GM18858 (cell line): ENCODE measurements around the gene JMY.

Experiments
- ATAC-seq: cut with Tn5 transposase; IDR thresholded peaks from one replicate; pipeline ENCODE4 v1.9.1; 2021; ENCODE audit not compliant: unreplicated experiment

Gene JMY, protein sequence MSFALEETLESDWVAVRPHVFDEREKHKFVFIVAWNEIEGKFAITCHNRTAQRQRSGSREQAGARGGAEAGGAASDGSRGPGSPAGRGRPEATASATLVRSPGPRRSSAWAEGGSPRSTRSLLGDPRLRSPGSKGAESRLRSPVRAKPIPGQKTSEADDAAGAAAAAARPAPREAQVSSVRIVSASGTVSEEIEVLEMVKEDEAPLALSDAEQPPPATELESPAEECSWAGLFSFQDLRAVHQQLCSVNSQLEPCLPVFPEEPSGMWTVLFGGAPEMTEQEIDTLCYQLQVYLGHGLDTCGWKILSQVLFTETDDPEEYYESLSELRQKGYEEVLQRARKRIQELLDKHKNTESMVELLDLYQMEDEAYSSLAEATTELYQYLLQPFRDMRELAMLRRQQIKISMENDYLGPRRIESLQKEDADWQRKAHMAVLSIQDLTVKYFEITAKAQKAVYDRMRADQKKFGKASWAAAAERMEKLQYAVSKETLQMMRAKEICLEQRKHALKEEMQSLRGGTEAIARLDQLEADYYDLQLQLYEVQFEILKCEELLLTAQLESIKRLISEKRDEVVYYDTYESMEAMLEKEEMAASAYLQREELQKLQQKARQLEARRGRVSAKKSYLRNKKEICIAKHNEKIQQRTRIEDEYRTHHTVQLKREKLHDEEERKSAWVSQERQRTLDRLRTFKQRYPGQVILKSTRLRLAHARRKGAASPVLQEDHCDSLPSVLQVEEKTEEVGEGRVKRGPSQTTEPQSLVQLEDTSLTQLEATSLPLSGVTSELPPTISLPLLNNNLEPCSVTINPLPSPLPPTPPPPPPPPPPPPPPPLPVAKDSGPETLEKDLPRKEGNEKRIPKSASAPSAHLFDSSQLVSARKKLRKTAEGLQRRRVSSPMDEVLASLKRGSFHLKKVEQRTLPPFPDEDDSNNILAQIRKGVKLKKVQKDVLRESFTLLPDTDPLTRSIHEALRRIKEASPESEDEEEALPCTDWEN

DNA sequence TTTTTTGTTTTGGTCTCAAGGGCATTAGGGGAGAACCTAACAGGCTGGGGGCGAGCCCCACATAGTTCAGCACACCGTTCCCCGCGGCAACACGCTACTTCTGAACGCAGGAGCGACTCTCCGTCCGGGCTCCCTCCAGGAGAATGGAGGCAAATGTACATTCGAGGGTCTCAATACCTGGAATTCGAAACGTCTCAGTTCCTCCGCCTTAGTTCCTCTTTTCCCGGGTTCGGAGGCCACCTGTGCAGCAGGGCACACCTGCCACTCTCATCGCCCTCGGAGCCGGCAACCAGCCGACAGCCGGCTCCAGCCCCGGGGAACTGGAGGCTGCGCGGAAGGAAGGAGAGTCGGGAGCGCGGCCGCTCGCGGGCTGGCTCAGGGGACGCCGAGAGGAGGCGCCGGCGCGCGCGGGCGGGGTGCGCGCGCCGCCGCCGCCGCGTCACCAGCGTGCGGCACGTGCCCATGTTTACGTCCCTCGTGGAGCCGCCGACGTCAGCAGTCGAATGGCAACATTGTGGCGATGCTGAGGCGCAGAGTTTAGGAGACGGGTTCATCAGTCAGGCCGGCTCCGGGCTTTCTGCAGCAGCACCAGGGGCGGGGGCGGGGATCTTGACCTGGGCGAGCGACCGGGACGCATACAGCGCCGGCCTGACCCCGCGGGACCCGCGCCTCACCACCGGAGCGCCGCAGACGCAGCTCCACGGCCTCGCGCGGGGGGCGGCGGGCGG, at the start of gene JMY:
JMY (plus strand) TSS at position 498 of the 728 bp plus-strand sequence. CDS start 520 bp downstream, outside the sequence.
- peak; percentile 39 for ATAC-seq

DNA sequence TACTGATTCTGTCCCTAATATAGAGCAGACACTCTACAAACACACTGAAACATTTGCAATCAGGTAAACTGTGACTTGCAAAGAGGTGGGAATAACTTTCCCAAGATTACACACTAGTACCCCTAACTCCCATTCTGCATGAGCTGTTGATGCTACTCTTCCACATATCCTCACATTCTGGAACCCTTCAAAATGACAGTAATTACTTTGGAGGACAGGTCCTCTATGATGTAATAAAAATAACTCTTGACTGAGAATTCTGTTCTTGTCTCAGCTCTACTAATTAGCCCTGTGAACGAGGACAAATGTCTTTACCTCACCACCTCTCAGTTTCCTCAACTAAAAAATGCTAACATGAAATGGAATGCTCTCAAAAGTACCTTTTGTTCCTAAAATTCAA, 49.5 kb upstream of the JMY start:
- no peak for ATAC-seq

DNA sequence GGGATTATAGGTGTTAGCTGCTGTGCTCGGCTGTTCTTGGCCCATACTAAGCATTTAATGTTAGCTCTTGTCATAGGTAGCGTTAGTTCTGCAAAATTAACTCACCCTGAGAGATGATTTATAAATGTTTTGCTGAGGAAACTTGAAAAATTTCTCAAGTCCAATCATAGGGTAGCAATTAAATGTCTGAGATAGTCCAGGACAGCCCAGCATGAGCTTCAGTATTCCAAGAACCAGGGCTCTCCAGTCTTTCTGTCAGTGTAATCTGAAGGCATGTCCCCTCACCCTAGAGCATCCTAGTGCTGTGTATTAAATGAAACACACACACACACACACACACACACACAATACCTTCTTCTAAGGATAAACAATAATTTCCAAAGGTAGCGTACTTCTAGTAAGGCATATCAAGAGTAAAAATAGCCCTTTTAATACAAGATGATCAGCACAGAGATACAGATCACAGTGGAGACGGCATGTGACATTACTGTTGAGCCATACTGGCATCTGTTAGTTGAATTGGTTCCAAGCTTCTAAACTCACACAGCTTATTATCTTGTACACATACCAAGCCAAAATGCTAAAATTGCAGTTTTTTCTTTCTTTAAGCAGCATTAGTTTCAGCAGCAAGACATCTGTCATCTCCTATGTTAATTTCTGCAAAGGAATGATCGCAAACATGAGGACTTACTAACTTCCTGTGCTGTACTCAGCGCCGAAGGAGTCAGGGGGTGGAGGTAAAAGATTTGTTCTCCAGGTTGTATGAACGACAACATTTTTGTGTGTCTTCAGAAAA, 46.3 kb upstream of the JMY start:
- ATAC-seq: no peak

DNA sequence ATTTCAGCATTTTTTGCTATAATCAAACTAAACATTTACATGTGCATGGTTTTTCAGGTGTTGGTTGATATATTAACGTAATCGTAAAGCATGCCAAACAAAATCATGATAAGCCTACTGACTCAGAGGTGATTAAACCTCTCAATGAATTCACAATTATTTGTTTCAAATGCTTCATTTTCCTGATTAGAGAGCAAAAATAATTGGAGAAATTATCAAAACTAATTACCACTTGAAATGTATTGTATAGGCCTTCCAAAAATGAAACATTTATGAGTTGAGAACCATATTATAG, 45.7 kb upstream of the JMY start:
- ATAC-seq: no peak

DNA sequence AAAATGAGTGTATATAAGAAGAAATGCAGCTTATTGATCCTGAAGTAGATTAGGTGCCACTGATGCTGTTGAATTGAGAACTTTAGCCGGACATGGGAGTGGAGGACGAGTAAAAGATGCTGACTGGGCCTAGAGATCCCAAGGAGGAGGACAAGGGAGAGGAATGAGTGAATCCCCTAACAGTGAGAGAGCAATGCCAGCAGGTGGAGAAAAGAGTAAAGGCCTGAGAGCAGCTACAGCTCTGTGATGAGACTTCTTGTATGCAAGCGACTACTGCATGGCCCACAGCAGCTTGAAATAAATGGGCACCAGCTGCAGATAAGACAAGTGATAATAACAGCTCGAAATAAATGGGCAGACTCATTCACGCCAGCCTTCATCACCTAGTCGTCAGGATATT, 44.5 kb upstream of the JMY start:
- no peak for ATAC-seq

DNA sequence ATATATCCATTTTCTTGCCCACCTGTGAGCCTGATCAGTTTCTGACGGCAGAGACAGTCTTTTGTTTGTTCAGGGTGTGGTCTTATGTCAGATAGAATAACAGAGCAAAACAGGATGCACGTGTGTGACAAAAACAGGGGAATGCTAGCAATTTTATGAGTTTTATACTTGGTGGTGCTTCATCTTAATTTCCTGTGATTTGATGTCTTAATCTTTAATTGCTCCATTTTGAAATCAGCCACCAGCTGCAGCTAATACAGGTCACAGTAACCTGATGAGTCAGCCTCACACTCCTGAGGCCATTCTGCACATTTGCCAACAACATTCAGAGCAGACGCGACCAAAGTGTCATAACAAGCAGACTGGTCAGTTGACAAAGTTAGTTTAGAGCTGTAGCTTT, 42.3 kb upstream of the JMY start:
- ATAC-seq: no peak

DNA sequence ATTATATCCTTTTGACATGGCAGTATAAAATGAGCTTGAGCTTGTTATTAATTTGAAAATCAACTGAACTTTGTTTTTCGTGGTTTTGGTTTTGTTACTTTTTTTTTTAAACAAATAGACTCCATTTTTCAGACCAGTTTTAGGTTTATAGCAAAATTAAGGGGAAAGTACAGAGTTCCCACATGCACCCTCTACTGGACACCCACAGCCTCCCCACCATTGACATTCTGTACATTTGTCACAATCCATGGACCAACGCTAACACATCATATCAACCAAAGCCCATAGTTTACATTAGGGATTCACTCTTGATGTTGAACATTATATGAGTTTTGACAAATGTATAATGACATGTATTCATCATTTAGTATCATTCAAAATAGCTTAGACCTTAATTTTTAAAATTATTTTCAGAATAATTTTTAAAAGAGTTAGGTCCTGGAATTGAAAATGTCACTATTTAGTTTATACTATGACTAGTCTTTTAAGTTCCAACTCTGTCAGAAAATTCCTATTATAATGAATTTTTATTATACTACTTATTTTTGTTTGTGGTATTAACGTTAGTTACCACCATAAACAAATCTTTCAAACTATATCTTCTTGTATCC, 35.3 kb upstream of the JMY start:
- no peak for ATAC-seq

DNA sequence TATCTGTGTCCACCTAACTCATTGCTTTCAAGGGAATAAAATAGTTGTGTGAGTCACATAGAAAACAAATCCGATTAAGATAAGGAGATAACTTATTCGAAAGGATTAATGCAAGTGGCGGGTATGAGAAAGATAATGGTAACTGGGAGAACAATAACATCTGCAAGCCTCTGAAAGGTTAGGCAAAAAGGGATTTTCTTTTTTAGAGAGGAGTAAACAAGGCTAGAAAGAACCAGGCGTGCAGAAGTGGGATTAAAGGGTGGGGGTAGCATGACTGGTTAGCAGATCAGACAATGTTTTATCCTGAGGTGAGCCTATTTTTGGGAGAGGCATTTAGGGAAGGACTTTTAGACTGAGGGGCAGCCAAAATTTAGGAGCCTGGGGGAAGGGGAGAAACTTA, 34.7 kb upstream of the JMY start:
- no peak for ATAC-seq

DNA sequence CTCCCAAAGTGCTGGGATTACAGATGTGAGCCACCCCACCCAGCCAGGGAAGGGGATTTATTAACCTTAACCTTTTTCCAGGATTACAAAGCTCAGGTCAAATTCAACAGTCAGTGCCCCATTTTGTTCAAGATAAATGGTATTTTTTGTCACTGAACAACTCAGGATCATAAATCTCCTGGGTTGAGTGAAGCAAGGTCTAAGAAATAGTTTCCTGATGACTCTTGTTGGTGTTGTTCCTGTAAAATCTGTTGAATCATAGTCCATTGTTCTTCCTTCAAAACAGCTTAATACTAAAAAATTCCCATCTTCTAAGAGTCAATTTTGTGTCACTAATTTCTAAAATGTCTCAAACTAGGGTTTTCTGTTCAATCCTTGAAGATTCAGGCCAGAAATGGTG, 33.9 kb upstream of the JMY start:
- no peak for ATAC-seq

DNA sequence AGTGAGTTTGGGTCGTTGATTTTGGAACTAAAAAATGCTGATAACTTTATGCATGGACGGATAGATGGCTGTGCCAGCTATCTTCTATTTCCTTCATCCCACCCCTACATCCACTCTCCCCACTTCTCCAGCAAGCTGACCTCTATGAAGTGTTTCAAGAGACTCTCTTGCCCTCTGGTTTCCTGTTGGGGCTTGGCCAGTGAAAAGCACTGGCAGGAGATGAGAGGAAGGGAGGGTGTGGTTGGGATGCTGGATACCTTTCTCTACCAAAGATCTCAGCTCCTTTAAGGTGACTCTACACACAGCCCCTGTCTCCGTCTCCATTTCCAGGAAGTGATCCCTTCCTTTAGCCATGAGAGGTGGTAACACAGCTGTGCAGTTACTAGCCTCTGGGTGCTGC, 30.0 kb upstream of the JMY start:
- no peak for ATAC-seq

DNA sequence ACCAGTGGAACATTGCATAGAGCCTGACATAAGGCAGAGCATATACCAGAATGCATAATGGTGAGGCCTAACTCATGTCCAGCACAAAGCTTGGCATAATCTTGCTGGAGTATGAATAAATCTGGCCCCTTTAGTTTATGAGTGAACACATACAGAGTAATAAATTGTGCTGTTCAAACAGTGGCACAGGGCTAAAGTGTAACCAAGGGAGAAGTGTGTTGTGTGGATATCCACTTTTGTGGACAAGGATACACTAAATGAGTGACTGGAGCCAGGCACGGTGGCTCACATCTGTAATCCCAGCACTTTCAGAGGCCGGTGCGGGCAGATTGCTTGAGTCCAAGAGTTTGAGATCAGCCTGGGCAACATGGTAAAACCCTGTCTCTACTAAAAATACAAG, 29.4 kb upstream of the JMY start:
- ATAC-seq: no peak

DNA sequence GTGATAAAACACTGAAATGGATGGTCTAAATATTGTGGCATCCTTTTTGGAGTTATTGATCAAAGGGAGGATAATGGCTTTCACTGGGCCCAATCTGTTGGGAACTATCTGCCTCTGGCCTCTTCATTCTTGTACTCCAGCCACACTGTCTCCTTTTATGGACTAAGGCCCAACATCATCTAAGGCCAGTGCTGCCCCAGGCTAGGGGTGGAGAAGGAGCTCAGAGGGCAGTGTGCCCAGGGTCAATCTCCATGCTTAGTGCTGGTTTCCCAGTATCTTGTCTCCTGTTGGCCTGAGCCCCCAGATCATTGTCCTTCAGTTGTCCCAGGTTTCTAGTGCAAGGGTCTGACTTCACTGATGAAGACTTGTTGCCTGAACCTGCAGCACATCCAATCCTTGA, 26.4 kb upstream of the JMY start:
- no peak for ATAC-seq

DNA sequence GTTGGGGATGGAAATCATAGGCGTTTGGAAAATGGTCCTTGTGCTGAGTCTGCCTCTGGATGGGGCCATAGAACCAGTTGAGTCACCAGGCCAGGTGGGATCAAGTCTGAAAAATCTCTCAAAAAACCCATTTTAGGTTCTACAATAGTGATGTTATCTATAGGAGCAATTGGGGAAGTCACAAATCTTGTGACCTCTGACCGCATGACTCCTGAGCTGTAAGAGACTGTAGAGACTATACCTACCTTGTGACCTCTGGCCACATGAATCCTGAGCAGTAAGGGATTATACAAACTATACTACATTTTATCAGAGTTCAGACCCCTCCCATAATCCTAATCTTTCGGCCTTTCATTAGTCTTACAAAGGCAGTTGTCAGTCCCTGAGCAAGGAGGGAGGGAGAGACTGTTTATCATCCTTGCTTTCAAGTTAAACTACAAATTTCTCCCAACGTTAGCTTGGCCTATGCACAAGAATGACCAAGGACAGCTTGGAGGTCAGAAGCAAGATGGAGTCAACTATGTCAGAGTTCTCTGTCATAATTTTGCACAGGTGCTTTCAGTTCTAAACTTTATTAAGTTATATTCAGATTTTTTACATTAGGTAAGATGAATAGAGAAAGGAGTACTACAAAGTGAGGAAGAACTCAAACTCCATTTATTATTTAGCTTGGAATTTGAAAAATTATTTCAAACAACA, 11.5 kb upstream of the JMY start:
- no peak for ATAC-seq

DNA sequence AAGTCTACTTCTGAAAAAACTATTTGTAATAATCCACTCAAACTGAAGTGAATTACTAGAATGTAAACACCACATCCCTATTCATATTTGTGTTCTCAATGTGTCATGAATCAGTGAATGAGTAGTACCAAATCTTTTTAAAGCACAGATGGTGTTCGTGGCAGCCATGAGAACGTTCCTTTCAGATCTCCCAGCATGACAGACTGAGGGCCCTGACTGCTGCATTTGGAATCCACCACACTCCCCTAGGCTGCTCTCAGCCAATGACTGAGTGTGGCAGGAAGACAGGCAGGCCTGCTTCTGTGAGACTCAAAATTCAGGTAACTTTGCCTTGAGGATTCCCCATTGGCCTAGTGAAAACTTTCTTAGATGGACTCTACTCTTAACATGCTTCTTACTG, 10.9 kb upstream of the JMY start:
- no peak for ATAC-seq

DNA sequence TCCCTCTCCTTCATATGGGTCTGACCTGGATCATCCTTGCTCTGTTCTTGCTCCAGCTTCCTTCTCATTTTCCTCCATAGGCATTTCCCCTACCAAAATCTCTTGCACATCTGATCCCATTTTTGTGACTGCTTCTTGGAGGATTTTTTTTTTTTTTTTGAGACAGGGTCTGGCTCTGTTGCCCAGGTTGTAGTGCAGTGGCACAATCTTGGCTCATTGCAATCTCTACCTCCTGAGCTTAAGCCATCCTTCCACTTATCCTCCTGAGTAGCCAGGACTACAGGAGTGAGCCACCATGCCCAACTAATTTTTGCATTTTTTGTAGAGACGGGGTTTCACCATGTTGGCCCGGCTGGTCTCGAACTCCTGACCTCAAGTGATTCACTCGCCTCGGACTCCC, 10.5 kb upstream of the JMY start:
- ATAC-seq: no peak

DNA sequence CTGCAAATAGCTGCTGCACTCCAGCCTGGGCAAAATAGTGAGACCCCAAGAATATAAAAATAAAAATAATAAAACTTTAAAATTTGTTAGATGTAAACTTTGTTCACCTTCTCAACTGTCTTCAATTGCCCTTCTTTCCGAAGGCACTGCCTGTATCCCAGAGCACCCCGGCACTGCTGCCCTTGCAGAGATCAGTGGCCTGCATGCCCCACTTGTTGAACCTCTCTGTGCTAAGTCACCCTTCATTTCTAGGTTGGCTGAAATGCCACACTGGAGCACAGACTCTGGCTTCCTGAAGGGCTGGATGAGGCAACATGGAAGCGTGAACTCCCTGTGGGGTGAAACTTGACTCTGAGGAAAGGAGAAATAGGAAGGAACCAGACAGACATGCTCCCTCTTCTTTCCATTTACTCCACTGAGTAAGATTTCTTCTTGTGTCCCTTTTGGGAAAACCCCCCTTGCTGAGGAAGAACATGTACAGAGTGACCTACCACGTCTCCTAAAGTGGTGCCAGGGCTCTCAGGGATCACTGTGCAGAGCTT, 8.4 kb upstream of the JMY start:
- ATAC-seq: no peak

DNA sequence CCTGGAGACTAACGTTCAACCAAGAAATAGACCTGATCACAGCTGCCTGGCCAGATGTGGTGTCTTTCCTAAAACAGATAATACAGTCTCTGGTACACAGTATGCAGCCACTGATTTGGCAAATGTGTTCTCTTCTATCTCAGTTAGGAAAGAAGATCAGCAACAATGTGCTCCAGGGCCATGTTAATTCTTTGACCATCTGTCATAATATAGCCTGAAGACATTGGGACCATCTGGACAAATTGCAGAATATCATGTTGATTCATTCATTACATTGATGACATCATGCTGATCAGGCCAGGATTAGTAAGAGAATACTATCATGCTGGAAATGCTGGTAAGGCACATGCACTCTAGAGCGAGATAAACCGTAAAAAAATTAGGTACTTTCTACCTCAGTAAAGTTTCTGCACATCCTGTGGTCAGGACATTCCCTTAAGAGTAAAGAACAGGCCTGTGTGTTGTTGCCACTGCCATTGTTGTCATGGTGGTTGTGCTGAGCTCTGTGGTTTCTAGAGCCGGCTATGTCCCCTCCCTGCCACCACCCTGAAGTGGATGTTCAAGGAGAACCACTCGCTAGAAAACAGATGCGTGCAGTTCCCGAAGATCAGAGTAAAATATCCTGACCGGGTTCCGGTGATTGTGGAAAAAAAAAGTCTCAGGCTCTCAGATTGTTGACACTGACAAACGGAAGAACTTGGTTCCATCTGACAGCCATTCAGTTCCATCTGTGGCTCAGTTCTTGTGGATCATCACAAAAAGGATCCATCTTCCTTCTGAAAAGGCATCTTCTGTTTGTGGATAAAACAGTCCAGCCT, 6.4 kb upstream of the JMY start:
- ATAC-seq: peak; percentile 71

DNA sequence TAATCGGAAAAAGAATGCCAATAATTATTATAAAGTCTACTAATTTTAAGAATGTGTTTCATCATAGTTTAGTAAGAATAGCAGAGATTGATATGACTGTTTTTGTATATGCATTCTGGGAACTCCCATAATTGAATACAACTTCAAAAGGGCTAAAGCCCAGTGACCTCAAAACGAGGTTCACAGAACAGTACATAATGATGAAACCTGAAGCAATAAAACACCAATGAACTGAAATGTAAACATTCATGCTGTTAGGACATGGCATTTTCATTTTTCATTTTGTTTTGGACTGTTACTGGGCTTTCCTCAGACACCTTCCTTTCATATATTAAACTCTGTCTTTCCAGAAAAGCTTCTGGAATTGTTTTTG, 684 bp upstream of the JMY start:
- peak; percentile 6 for ATAC-seq
